Measurements from ENCODE around the gene RHBDD1.

DNA sequence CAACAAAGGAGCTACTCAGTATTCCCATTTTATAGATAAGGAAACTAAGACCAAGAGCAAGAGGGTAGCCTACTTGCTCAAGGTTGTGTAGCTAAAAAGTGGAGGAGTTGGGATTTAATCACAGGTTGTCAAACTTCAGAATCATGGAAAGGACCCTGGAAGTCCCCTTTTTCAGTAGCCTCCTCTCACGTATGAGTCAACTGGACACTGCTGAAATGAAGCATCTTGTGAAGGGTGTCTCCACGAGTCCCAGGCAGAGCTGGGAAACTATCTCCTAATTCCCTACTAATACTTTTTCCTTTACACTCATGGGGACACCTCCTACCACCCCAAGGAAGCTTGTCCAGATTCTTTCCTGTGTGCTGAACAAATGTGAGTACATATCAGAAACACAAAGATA, 155.8 kb downstream of the RHBDD1 start:
- TF ChIP-seq, protein P1, sequence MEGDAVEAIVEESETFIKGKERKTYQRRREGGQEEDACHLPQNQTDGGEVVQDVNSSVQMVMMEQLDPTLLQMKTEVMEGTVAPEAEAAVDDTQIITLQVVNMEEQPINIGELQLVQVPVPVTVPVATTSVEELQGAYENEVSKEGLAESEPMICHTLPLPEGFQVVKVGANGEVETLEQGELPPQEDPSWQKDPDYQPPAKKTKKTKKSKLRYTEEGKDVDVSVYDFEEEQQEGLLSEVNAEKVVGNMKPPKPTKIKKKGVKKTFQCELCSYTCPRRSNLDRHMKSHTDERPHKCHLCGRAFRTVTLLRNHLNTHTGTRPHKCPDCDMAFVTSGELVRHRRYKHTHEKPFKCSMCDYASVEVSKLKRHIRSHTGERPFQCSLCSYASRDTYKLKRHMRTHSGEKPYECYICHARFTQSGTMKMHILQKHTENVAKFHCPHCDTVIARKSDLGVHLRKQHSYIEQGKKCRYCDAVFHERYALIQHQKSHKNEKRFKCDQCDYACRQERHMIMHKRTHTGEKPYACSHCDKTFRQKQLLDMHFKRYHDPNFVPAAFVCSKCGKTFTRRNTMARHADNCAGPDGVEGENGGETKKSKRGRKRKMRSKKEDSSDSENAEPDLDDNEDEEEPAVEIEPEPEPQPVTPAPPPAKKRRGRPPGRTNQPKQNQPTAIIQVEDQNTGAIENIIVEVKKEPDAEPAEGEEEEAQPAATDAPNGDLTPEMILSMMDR (IDR thresholded peaks at IDR 0.05; ENCODE audit: low read depth, low read length, poor library complexity, severe bottlenecking), result no peak
- no peak for TF ChIP-seq EZH2phosphoT487 (IDR thresholded peaks at IDR 0.05; ENCODE audit: borderline replicate concordance, low read length)
